ENCODE results near the gene TMA7. TPM values are rescaled to one million over a fixed set of nuclear protein-coding genes. Genes with fewer than 3 reads are reported as not detected.
A peak's percentile ranks its signal among the peaks of the same experiment; 100 is the strongest.

Gene TMA7
- total and polyA plus RNA-seq, 9 of the 15 experiments (the other 6 are each of a cell fraction or from before 2014, with no cell fraction given): 209 to 1,003 (median 486) TPM

- TF ChIP-seq RERE (CRISPR knock-in tag; IDR thresholded peaks at IDR 0.05; ENCODE audit: borderline replicate concordance) (no peak), GATAD2A (IDR thresholded peaks at IDR 0.05) (no peak), HDAC2 (IDR thresholded peaks at IDR 0.05) (0 out of 2 replicates have a peak, but pooled peaks have one; percentile 45), ELF2 (CRISPR knock-in tag; IDR thresholded peaks at IDR 0.05) (peak; percentile 87), GABPA (tag; conservative IDR thresholded peaks at IDR 0.05; ENCODE audit: low read depth) (peak; percentile 96), ZKSCAN3 (CRISPR knock-in tag; IDR thresholded peaks at IDR 0.05) (no peak), CXXC5 (CRISPR knock-in tag; IDR thresholded peaks at IDR 0.05) (peak; percentile 74), KLF1 (tag; IDR thresholded peaks at IDR 0.05) (no peak), ESRRA (IDR thresholded peaks at IDR 0.05; ENCODE audit: borderline replicate concordance, low read depth) (peak; percentile 37), ATF6 (CRISPR knock-in tag; IDR thresholded peaks at IDR 0.05) (no peak), SAFB (IDR thresholded peaks at IDR 0.05; ENCODE audit: borderline replicate concordance, low read depth, low read length) (no peak), PBX2 (CRISPR knock-in tag; IDR thresholded peaks at IDR 0.05; ENCODE audit: low read depth) (no peak), PBX2 (tag; conservative IDR thresholded peaks at IDR 0.05; ENCODE audit: low read depth) (peak; percentile 49), ARID3A (IDR thresholded peaks at IDR 0.05; ENCODE audit: borderline replicate concordance, low read depth, low read length) (no peak), PYGO2 (tag; IDR thresholded peaks at IDR 0.05) (no peak), ZBED1 (IDR thresholded peaks at IDR 0.05) (no peak)
Measured at GRCh38 chr3:48439820-48440589, at the start of gene TMA7, which contains the start of gene CCDC51 (continued).

Data from K562 (cell line).